HepG2 (cell line): ENCODE data around the gene CEP44. TPM values are rescaled to one million over a fixed set of nuclear protein-coding genes. Genes with fewer than 3 reads are reported as not detected.

Source experiments
- ATAC-seq: fragments of 200-7000 bp; cut with Tn5 transposase; 3 replicates; pipeline ENCODE4 v1.9.1; 2020; ENCODE audit warnings: mild to moderate bottlenecking, moderate library complexity
- BruUV-seq: library from RNA; stranded (reverse); fragments of 400-500 nt; replicated peaks from 2 replicates; lab custom pipeline; 2021; lab: Mats Ljungman, UMichigan
- CTCF ChIA-PET: fragments of 300-600 bp; formaldehyde crosslinking; extraction: SDS; loops from one replicate; lab custom pipeline; 2021; ENCODE audit warnings: low total read pairs, inconsistent platforms, low intra/inter-chr PET ratio; lab: Yijun Ruan, JAX
- POLR2A ChIA-PET: fragments of 350-600 bp; sonication (Branson Sonifier 250); formaldehyde crosslinking; loops from one replicate; lab custom pipeline; 2020; ENCODE audit warnings: antibody characterized with exemption, inconsistent platforms; lab: Yijun Ruan, JAX
- DNase-seq: peaks from one replicate; pipeline ENCODE4 v3.0.0-alpha.2; 2015; ENCODE audit warnings: low spot score
- FAIRE-seq: peaks from 3 replicates; lab custom pipeline; 2011; peaks lifted over from hg19 to GRCh38; lab: Jason Lieb, UNC
- H2AFZ ChIP-seq: one replicate; pipeline ENCODE4 v1.6.1; 2011; ENCODE audit warnings: low read length, inconsistent platforms
- H3K27ac ChIP-seq: fragments of 300-600 bp; 3 replicates; pipeline ENCODE4 v1.8.0; 2011; ENCODE audit warnings: mixed run types, mild to moderate bottlenecking, mixed read lengths, low read length, inconsistent platforms; ENCODE audit not compliant: insufficient read depth; ENCODE audit errors: extremely low read length
- H3K27me3 ChIP-seq, 2 experiments: fragments of 200-600 bp in 1 of 2; 2 replicates in 1 of 2; 3 replicates in 1 of 2; pipeline versions ENCODE4 v1.6.0 to v1.8.0; 2011; ENCODE audit warnings: low read length in 2 of 2, mild to moderate bottlenecking in 2 of 2, moderate library complexity in 2 of 2, inconsistent platforms in 1 of 2; ENCODE audit not compliant: insufficient read depth in 2 of 2, control insufficient read depth in 1 of 2
- H3K36me3 ChIP-seq, 2 experiments: fragments of 200-600 bp in 1 of 2; replicated peaks in 1 of 2; 2 replicates in 1 of 2; 3 replicates in 1 of 2; pipeline versions ENCODE4 v1.5.1 to v1.8.0; 2011; ENCODE audit warnings: low read length in 2 of 2, inconsistent platforms in 1 of 2; ENCODE audit not compliant: insufficient read depth in 2 of 2, control insufficient read depth in 1 of 2
- H3K4me1 ChIP-seq: 2 replicates; pipeline ENCODE4 v1.5.1; 2012; ENCODE audit warnings: low read length, inconsistent platforms; ENCODE audit not compliant: insufficient read depth
- H3K4me2 ChIP-seq: 2 replicates; pipeline ENCODE4 v1.6.0; 2011; ENCODE audit warnings: low read depth, low read length, inconsistent platforms
- H3K4me3 ChIP-seq, 3 experiments: fragments of 200-600 bp in 1 of 3; sonication (generic), shearing (Covaris generic) in 1 of 3; replicated peaks in 1 of 3; 2 replicates each; pipeline ENCODE4 v1.5.1; 2011 to 2016; ENCODE audit warnings: low read length in 3 of 3, inconsistent platforms in 2 of 3, low read depth in 2 of 3, mild to moderate bottlenecking in 2 of 3, control low read depth in 1 of 3, mixed read lengths in 1 of 3; ENCODE audit not compliant: insufficient read depth in 1 of 3
- H3K79me2 ChIP-seq: one replicate; pipeline ENCODE4 v1.6.1; 2011; ENCODE audit warnings: low read length, inconsistent platforms; ENCODE audit not compliant: insufficient read depth
- H3K9ac ChIP-seq: 2 replicates; pipeline ENCODE4 v1.6.0; 2011; ENCODE audit warnings: mild to moderate bottlenecking, low read depth, low read length, inconsistent platforms; ENCODE audit not compliant: insufficient read depth
- H3K9me3 ChIP-seq: 2 replicates; pipeline ENCODE4 v1.5.1; 2012; ENCODE audit warnings: mild to moderate bottlenecking, low read length
- H4K20me1 ChIP-seq: 2 replicates; pipeline ENCODE4 v1.6.0; 2011; ENCODE audit warnings: inconsistent platforms, mild to moderate bottlenecking, low read length, moderate library complexity; ENCODE audit not compliant: insufficient read depth
- NPAS2 ChIP-seq: sonication (generic); formaldehyde crosslinking; IDR thresholded peaks from 2 replicates; pipeline ENCODE4 v1.8.0; 2022; ENCODE audit warnings: mild to moderate bottlenecking, missing genetic modification reagents, borderline replicate concordance
- SP140L ChIP-seq: sonication (generic); formaldehyde crosslinking; IDR thresholded peaks from 2 replicates; pipeline ENCODE4 v1.4.0; 2020; ENCODE audit warnings: missing genetic modification reagents, borderline replicate concordance
- WGBS: methylation state at CpG from one replicate; pipeline ENCODE4 v1.1.6; 2017; ENCODE audit warnings: low lambda C conversion rate; 5-methylcytosine and 5-hydroxymethylcytosine counted together
- in situ Hi-C: cut with HindIII; loops from 2 replicates; pipeline ENCODE4 v1.10.0; 2017; ENCODE audit warnings: low pct_unique_long_range_greater_than_20kb; ENCODE audit not compliant: extremely low pct_ligation_motif_present
- intact Hi-C: fragments of 100-400 bp; cut with micrococcal nuclease; formaldehyde crosslinking; loops from one replicate; pipeline ENCODE4 v1.10.0; 2022; ENCODE audit not compliant: unreplicated experiment
- polyA plus RNA-seq, 8 experiments: library from polyadenylated mRNA; depleted of rRNA in 3 of 8; stranded (reverse) in 7 of 8; unstranded in 1 of 8; fragments of >200 nt; fragmentation: Illumina TruSeq in 4 of 8; extraction: Trizol in 4 of 8; gene quantifications; 2 replicates each; pipeline versions ENCODE4 v1.2.1 to v1.2.3, GENCODE V29; 2011 to 2016; ENCODE audit warnings: low read depth in 4 of 8, missing spikeins in 1 of 8, mixed read lengths in 1 of 8; ENCODE audit not compliant: insufficient read depth in 1 of 8
- total RNA-seq, 5 experiments: library from RNA; depleted of rRNA; stranded (reverse); fragments of >200 nt; fragmentation: Illumina TruSeq; extraction: Trizol; gene quantifications; 2 replicates each; pipeline ENCODE4 v1.2.3, GENCODE V29; 2016; ENCODE audit warnings: low read depth in 1 of 5
- TF ChIP-seq, protein P1 (sequence below): fragments of 450-650 bp; IDR thresholded peaks from 2 replicates; pipeline ENCODE4 v1.6.1; 2016
- TF ChIP-seq, protein P2 (sequence below), 2 experiments: IDR thresholded peaks; 2 replicates each; pipeline ENCODE4 v1.6.1; 2011 to 2012; ENCODE audit warnings: low read length in 2 of 2, borderline replicate concordance in 1 of 2, low read depth in 1 of 2, mild to moderate bottlenecking in 1 of 2, moderate library complexity in 1 of 2
- TF ChIP-seq, protein P3 (sequence below): IDR thresholded peaks from 2 replicates; pipeline ENCODE4 v1.6.1; 2018; ENCODE audit warnings: missing genetic modification reagents

CEP44 gene
- total and polyA plus RNA-seq, 2 of the 13 experiments (the other 11 are each of a cell fraction or from before 2014, with no cell fraction given) = 5.5 to 11.9 TPM

DNA sequence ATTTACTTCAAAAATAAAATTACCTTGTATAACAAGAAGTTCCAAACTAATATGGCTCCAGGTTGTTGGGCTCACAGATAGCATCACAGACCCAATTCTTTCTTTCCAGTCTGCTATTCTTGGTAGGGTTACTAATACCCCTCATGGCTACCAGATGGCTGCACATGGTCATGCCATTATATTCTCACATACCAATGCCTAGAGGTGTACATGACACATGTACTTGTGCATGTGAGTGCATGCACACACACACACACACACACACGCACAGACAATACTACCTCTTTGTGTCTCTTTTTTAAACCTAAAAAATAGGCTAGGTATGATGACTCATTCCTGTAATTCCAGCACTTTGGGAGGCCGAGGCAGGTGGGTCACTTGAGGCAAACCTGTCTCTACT is 31.3 kb upstream of the CEP44 start:
- no peak overlapping the region for H3K27ac ChIP-seq
- no peaks in the 10 kb centered on the region for H3K79me2 ChIP-seq
- no peaks in the 10 kb centered on the region for H4K20me1 ChIP-seq
- no peaks in the 10 kb centered on the region for H3K27me3 ChIP-seq
- no peaks in the 10 kb centered on the region for H3K4me1 ChIP-seq
- in situ Hi-C loops (no loop called here), intact Hi-C loops (no loop called here)
- H2AFZ ChIP-seq = no peak overlapping the region
- ChIA-PET POLR2A (no interaction called here), CTCF (no interaction called here)
- H3K9me3 ChIP-seq = no peaks in the 10 kb centered on the region
- no peak overlapping the region for H3K4me2 ChIP-seq
- no peak overlapping the region for H3K9ac ChIP-seq
- H3K36me3 ChIP-seq = no peaks in the 10 kb centered on the region
- H3K4me3 ChIP-seq = no peak overlapping the region
- ATAC-seq (no peak), FAIRE-seq (no peak), DNase-seq (no peak)
- 76% methylated on average over 2 of the region's 2 CpGs for WGBS
- TF ChIP-seq SP140L (no peak), NPAS2 (CRISPR knock-in tag) (no peak)
- TF ChIP-seq, protein P1, sequence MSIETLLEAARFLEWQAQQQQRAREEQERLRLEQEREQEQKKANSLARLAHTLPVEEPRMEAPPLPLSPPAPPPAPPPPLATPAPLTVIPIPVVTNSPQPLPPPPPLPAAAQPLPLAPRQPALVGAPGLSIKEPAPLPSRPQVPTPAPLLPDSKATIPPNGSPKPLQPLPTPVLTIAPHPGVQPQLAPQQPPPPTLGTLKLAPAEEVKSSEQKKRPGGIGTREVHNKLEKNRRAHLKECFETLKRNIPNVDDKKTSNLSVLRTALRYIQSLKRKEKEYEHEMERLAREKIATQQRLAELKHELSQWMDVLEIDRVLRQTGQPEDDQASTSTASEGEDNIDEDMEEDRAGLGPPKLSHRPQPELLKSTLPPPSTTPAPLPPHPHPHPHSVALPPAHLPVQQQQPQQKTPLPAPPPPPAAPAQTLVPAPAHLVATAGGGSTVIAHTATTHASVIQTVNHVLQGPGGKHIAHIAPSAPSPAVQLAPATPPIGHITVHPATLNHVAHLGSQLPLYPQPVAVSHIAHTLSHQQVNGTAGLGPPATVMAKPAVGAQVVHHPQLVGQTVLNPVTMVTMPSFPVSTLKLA = peak; percentile 77
- TF ChIP-seq, protein P2, sequence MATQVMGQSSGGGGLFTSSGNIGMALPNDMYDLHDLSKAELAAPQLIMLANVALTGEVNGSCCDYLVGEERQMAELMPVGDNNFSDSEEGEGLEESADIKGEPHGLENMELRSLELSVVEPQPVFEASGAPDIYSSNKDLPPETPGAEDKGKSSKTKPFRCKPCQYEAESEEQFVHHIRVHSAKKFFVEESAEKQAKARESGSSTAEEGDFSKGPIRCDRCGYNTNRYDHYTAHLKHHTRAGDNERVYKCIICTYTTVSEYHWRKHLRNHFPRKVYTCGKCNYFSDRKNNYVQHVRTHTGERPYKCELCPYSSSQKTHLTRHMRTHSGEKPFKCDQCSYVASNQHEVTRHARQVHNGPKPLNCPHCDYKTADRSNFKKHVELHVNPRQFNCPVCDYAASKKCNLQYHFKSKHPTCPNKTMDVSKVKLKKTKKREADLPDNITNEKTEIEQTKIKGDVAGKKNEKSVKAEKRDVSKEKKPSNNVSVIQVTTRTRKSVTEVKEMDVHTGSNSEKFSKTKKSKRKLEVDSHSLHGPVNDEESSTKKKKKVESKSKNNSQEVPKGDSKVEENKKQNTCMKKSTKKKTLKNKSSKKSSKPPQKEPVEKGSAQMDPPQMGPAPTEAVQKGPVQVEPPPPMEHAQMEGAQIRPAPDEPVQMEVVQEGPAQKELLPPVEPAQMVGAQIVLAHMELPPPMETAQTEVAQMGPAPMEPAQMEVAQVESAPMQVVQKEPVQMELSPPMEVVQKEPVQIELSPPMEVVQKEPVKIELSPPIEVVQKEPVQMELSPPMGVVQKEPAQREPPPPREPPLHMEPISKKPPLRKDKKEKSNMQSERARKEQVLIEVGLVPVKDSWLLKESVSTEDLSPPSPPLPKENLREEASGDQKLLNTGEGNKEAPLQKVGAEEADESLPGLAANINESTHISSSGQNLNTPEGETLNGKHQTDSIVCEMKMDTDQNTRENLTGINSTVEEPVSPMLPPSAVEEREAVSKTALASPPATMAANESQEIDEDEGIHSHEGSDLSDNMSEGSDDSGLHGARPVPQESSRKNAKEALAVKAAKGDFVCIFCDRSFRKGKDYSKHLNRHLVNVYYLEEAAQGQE (IDR thresholded peaks at IDR 0.05; ENCODE audit: borderline replicate concordance in 1 of 2, low read depth in 1 of 2, low read length in 2 of 2) = no peak
- TF ChIP-seq, protein P3, sequence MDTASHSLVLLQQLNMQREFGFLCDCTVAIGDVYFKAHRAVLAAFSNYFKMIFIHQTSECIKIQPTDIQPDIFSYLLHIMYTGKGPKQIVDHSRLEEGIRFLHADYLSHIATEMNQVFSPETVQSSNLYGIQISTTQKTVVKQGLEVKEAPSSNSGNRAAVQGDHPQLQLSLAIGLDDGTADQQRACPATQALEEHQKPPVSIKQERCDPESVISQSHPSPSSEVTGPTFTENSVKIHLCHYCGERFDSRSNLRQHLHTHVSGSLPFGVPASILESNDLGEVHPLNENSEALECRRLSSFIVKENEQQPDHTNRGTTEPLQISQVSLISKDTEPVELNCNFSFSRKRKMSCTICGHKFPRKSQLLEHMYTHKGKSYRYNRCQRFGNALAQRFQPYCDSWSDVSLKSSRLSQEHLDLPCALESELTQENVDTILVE = no peak
- BruUV-seq = no TSS peak
